GM19043 (cell line): ENCODE measurements around the gene SWSAP1.
"Not testable (repeated sequence)": the region's sequence is repeated elsewhere in the genome, so short reads cannot be mapped to it uniquely, and the experiment has no call there.

ENCODE experiments used
- ATAC-seq: cut with Tn5 transposase; IDR thresholded peaks from one replicate; pipeline ENCODE4 v1.9.1; 2021; ENCODE audit warnings: low read depth; ENCODE audit not compliant: unreplicated experiment

The SWSAP1 gene

DNA sequence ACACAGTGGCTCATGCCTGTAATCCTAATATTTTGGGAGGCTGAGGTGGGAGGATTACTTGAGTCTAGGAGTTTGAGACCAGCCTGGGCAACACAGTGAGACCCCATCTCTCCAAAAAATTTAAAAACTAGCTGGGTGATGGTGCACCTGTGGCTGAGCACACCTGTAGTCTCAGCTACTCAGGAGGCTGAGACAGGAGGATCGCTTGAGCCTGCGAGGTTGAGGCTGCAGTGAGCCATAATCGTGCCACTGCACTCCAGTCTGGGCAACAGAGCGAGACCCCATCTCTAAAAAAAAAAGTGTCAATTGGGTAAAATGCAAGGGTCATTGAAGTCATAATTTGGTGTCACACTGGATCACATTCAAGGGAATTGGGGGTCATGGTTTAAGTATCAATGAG is 20.4 kb upstream of the SWSAP1 start:
- not testable (repeated sequence) for ATAC-seq

DNA sequence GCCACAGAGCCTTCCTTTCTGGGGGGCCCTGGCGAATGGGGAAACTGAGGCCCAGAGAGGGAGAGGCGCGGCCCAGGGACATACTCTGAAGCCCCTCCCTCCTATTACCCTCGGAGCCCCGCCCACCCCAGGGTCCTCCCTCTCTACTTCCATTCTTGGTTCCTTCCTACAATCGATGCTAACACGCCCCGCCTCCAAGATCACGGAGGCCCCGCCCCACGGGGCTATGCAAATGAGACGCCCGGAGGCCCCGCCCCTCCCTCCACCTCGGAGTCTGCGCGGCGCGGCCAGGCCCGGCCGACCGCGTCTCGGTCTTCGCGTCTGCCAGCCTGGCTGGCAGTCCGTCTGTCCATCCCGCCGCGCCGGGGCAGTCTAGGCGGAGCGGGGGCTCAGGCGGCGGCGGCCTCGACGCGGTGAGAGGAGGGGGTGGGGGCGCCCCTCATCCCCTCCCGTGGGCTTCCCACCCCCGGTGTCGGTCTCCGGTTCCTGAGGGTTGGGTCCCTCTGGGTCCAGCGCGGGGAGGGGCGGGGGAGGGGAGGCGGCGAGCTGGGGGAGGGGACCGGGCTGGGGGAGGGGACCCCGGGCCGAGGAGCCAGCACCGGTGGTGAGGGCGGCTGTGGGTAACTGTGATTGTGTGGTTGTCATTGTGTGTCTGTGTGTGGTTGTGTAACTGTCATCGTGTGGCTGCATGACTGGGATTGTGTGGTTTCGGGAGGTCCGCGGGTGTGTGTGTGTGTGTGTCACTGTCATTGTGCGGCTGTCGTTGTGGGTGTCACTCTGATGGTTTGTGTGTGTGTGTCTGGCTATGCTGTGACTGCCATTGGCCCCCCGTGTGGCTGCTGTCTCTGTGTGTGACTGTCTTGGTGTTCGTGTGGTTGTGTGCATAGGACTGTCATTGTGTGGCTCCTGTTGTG is 19.0 kb upstream of the SWSAP1 start, which contains the start of gene PLPPR2:
Gene PLPPR2 (plus strand): TSS at position 273 of the 914 bp plus-strand sequence. CDS start 2,242 bp downstream, outside the sequence.
- no peak for ATAC-seq

DNA sequence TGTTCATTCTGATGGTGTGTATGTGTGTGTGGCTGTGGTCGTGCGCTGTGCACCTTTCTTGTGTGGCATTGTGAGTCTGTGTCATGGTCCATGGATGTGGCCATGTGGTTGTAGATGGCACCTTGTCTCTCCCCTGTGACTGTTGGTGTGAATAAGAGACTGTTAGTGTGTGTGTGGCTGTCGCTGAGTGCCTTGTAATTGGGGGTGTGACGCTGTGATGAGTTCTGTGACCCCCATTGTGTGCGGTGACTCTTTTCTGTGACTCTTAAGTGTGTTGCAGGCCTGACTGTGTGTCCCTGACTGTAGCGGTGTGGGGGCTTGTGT is 18.4 kb upstream of the SWSAP1 start:
- no peak for ATAC-seq

DNA sequence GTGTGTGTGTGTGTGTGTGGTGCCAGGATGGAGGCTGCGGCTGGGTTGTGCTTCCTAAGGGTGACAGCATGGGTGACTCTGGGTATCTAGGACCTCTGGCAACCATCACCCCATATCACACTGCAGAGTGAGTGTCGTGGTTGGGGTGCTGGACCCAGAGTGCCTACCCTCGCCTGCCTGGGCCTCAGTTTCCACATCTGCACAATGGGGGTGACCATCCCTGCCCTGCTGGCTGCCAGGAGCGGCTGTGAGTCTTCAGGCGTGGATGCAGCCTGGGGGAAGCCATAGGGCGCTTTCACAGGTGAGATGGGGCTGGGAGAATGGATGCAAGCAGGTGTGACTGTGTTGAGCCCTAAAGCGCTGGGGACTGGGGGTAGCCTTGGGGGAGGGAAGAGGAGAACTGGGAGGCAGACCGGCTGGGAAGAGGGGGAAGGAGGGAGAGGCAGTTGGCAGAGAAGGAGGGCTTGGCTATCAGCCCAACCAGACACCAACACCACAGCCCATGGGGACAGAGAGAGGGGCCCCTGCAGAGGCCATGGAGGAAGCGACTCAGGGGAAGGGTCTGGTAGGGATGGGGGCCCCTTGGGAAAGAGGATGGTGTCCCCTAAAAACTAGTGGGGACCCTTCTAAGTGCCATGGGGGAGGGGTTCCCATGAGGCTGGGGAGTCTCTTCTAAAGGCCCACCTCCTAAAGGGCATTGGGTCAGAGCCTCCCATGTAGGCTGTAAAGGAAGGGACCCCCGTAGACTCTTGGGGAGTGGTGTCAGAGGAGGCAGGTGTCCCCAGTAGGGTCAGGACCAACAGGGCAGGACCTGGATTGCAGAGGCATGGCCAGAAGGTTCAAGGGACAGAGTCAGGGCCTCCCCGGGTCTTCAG is 17.6 kb upstream of the SWSAP1 start:
- ATAC-seq: no peak

DNA sequence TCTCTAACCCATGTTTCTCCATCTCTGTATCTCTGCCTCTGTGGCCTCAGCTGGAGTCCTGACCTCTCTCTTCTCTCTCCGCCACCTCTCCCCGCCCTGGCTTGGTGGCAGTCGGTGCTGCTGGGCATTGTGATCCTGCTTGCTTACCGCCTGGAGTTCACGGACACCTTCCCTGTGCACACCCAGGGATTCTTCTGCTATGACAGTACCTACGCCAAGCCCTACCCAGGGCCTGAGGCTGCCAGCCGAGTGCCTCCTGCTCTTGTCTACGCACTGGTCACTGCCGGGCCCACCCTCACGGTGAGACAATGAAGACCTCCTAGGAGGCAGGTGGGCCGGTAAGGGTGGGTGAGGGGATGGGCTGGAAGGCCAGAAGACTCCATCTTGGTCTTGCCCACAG is 15.0 kb upstream of the SWSAP1 start:
- no peak for ATAC-seq

DNA sequence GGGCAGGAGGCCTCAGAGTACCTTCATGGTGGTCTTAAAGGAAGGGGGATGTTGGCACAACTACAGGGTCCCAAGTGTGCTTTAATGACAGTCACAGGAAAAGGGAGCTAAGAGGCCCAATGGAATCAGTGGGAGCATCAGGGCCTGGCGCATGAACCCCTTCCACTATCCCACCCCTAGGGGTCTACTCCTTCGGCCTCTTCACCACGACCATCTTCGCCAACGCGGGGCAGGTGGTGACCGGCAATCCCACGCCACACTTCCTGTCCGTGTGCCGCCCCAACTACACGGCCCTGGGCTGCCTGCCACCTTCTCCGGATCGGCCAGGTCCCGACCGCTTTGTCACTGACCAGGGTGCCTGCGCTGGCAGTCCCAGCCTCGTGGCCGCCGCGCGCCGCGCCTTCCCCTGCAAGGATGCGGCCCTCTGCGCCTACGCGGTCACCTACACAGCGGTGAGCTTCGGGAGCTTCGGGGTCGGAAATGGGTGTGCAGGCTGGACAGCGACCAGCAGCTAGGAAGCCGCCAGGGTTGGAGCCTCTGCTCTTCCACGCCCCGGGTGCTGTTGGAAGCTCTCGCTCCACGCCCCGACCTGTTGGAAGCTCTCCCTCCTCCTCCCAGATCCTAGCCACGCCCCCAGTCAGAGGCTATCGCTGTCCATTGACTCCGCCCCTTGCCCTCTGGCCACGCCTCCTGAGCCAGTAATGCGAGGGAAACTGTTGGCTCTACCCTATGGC is 13.3 kb upstream of the SWSAP1 start:
- no peak for ATAC-seq

DNA sequence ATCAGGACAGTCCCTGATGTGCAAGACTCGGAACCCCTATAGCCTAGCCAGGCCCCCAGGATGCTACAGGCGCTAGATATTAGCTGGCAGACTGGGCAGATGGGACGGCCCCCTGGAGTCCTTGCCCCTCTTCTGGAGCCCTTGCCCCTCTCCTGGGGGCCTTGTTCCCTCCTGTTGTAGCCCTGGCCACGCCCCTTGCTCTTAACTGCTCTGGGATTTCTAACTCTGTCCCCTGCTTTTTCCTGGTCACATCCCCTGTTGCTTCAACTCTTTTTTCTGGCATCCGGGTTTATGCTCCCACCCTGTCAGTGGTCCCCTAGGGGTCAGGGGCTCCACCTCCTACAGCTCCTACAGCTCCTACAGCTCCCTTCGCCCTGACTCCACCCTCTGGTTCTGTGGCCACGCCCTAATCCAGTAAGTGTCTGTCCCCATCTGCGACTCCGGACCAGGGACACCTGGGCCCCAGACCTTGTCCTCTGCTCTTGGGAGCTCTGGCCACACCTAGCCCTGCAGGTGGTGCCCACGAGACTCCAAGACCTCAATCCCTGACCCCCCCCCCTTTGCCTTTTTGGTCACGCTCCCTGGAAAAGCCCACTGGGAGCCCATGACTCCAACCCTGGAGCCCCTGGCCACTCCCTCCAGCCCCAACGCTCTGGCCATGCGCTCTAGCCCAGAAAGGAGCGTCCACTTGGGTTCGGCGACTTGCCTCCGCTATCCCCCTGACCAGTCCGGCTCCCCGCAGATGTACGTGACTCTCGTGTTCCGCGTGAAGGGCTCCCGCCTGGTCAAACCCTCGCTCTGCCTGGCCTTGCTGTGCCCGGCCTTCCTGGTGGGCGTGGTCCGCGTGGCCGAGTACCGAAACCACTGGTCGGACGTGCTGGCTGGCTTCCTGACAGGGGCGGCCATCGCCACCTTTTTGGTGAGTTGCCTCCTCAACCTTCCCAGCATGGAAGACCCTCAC is 12.4 kb upstream of the SWSAP1 start:
- no peak for ATAC-seq

DNA sequence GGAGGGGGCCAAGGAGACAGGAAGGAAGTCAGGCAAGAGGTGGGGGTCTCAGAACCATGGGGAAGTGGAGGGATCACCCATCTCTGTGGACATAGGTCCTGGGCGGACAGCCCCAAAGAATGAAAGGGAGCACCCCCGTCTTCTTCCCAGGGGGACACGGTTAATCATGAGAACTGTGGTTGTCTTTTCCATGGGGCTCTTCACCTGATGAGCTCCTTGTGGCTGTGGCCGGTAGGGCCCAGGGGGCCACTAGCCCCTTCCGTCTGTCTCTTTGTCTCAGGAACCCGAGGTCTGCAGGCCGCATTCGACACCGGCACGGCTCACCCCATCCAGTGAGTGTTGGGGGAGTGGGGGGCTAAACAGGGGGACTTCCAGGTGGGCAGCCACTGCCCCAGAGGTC is 10.6 kb upstream of the SWSAP1 start:
- no peak for ATAC-seq

DNA sequence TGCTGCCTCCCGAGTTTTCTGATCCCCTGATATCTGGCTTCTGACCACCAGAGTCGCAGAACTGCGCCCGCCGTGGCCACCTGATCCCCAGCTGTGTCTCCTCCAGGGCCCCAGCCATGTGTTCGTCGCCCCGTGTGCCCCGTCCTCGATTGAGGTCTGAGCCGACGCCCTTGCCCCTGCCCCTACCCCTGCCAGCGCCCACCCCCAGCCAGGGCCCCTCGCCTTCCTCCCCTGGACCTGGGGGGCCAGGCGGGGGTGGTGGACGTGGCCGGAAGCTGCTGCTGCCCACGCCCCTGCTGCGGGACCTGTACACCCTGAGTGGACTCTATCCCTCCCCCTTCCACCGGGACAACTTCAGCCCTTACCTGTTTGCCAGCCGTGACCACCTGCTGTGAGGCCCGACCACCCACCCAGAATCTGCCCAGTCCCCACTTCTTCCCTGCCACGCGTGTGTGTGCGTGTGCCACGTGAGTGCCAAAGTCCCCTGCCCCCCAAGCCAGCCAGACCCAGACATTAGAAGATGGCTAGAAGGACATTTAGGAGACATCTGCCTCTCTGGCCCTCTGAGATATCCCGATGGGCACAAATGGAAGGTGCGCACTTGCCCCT is 10.1 kb upstream of the SWSAP1 start:
- no peak for ATAC-seq

DNA sequence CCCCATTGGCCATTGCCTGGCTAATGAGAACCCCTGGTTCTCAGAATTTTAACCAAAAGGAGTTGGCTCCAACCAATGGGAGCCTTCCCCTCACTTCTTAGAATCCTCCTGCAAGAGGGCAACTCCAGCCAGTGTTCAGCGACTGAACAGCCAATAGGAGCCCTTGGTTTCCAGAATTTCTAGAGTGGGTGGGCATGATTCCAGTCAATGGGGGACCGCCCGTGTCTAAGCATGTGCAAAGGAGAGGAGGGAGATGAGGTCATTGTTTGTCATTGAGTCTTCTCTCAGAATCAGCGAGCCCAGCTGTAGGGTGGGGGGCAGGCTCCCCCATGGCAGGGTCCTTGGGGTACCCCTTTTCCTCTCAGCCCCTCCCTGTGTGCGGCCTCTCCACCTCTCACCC is 9.5 kb upstream of the SWSAP1 start:
- no peak for ATAC-seq

DNA sequence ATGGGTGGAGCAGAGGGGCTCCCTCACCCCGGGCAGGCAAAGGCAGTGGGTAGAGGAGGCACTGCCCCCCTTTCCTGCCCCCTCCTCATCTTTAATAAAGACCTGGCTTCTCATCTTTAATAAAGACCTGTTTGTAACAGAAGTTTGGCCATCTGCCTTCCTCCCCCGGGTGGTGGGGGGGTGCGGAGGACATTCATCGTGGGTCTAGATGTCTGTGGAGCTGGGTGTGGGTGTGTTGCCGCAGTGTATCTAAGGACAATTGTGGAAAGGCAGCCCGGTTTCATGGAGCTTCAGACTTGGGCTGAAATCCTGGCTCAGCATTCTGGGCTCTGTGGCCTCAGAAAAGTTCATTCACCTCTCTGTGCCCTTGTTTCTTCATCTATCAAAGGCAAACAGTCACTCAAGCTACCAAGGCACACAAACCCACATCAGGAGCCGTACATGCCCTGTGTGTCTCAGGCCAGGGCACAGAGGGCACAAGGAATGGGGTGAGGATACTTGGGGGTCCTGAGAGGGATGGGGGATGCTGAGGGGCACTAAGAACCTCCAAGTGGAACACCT is 8.8 kb upstream of the SWSAP1 start:
- ATAC-seq: no peak

DNA sequence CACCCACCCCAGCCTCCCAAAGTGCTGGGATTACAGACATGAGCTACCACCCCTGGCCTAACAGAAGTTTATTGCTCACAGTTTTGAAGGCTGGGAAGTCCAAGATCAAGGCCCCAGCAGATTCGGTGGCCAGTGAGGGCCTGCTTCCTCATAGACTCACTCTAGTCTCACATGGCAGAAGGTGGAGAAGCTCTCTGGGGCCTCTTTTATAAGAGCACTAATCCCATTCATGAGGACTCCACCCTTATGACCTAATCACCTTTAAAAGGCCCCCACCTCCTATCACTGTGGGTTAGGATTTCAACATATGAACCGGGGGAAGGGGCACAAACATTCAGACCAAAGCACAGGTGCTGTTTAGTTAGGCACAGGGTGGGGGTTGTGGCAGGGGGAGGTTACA is 6.9 kb upstream of the SWSAP1 start:
- ATAC-seq: no peak

DNA sequence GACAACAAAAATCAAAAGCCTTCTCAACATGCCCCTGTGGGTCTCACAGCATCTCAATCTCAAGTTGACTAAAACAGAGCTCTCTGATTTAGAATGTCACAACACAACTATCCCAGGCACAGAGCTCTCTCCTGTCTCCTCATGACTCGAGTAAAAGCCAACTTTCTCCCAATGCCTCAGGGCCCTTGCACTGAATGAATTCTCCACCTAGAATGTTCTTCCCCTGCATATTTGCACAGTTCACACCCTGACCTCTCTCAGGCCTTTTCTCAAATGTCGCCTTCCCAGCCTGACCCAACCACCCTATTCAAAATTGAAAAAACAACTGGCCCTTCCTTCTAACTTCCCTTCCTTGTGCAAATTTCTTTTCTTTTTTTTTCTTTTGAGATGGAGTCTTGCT is 3.7 kb upstream of the SWSAP1 start:
- no peak for ATAC-seq

DNA sequence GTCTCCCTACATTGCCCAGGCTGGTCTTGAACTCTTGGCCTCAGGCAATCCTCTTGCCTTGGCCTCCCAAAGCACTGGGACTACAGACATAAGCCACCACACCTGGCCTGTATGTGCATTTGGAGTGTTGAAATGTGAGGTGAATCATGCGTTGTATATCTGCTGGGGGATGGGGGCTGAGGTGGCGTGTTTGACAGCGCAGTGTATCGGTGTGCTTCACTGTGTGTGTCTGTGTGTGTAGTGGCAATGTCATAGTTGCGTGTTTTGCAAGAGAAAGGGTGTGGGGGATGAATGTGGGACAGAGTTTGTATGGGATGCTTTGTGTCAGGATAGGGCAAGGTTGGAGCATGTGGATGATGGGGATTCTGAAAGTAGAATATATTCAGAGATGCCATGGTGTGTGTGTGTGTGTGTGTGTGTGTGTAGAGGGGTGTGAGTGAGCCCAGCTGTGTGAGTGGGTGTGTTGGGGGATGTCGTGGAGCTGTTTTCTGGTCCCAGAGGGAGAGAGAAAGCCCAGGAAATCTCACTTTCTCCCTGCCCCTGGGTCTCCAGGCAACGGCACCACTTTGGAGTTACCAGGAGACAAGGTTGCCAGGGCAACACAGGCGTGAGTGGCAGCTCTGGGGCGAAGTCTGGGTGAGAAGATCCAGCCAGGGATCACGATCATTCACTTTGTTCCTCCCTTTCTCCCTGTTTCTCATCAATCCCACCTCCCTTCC is 1.1 kb upstream of the SWSAP1 start:
- no peak for ATAC-seq

DNA sequence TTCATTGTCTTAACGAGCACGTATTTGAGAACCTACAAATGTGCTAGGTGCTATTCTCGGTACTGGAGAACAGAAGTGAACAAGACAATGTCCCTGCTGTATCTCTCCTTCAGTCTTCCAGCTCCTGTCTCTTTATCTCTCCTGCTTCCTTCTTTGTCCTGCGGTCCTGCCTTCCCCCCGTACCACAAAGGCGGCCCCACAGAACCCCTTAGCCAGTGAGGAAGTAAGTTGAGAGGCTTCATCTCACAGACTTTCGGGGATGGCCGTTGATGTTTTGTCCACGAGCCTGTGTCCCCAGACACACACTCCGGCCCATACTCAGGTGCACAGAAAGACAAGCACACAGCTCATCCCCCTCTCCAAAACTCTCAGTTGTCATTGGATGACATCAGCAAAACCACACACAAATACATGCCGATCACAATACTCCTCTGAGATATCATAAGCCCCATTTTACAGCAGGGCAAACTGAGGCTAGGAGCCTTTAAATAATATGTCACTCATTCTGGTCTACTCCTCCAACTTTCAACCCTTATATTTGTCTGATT is 507 bp upstream of the SWSAP1 start:
- no peak for ATAC-seq

DNA sequence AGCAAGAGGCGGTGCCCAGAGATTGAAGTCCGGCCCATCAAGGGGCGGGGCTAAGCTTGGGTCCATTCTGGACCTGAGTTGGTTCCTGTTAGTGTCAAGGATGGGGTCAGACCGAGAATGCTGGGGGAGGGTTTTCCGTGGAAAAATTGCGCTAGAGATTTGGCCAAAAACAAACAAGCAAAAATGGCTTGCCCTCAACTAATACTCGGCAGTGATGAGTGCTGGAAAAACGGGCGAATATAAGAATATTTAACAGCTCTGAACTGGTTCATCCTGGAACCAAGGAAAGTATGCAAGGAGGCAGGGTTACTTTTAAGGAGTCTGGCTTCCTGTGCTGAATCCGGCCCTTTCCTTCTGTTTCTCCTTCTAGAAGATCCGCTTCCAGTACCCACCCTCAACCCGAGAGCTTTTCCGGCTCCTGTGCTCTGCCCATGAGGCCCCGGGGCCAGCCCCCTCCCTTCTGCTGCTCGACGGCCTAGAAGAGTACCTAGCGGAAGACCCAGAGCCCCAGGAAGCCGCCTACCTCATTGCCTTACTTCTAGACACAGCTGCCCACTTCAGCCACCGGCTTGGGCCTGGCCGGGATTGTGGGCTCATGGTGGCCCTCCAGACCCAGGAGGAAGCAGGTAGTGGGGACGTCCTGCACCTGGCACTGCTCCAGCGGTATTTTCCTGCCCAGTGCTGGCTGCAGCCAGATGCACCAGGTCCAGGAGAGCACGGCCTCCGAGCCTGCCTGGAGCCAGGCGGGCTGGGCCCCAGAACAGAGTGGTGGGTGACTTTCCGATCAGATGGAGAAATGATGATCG is 880 bp downstream of the SWSAP1 start:
- ATAC-seq: no peak

DNA sequence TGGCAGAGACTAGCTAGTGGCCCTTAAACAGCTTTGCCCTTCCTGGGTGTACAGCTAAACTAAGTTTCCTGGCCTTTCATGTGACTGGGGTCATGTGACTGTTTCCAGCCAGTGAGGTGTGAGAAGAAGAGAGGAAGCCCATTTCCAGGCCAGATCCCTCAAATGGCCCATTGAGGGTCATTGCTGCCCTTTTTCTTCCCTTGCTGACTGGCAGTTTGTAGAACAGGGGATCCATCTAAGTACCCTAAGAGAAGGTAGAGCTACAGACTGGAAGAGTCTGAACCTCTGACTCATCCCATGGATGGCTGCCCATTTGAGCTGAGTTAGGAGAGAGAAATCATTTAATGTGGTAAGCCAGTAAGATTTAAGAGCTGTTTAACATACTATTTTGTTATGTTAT is 2.8 kb downstream of the SWSAP1 start:
- ATAC-seq: no peak
